Sigmoid colon (tissue), 7 donors: ENCODE results near the gene IL2RA. TPM values are rescaled to one million over a fixed set of nuclear protein-coding genes. Genes with fewer than 3 reads are reported as not detected.
"Not testable (repeated sequence)": the region's sequence is repeated elsewhere in the genome, so short reads cannot be mapped to it uniquely, and the experiment has no call there.

Experiments used
- DNase-seq: peaks from one replicate; pipeline ENCODE4 v3.0.0-alpha.2; 2019
- H3K27ac ChIP-seq, 4 donors: fragments of 200-600 bp; sonication (generic); one replicate each; pipeline ENCODE4 v1.5.1; 2016 to 2019; ENCODE audit warnings: mild to moderate bottlenecking in 1 of 4
- H3K27me3 ChIP-seq, 3 donors: fragments of 200-600 bp; sonication (generic); one replicate each; pipeline ENCODE4 v1.5.1; 2019; ENCODE audit warnings: mild to moderate bottlenecking in 1 of 3
- H3K36me3 ChIP-seq, 4 donors: fragments of 200-600 bp; sonication (generic); one replicate each; pipeline ENCODE4 v1.5.1; 2016 to 2019
- H3K4me1 ChIP-seq, 4 donors: fragments of 200-600 bp; sonication (generic); one replicate each; pipeline ENCODE4 v1.5.1; 2017 to 2019
- H3K4me3 ChIP-seq, 4 donors: fragments of 200-600 bp; sonication (generic); one replicate each; pipeline ENCODE4 v1.5.1; 2017 to 2019; ENCODE audit warnings: mild to moderate bottlenecking in 2 of 4, moderate library complexity in 1 of 4
- H3K9me3 ChIP-seq, 4 donors: fragments of 200-600 bp in 3 of 4; sonication (generic) in 3 of 4; one replicate each; pipeline versions ENCODE4 v1.5.1 to v1.6.1; 2013 to 2019
- EP300 ChIP-seq, 4 donors: sonication (generic); formaldehyde crosslinking; IDR thresholded peaks; one replicate each; pipeline ENCODE4 v1.6.1; 2017; ENCODE audit warnings: antibody characterized with exemption in 4 of 4
- POLR2A ChIP-seq, 2 donors: fragments of 450-650 bp; IDR thresholded peaks; one replicate each; pipeline ENCODE4 v1.6.1; 2016; ENCODE audit warnings: antibody characterized with exemption in 2 of 2, mild to moderate bottlenecking in 2 of 2, moderate library complexity in 2 of 2
- POLR2AphosphoS5 ChIP-seq, 4 donors: sonication (generic); formaldehyde crosslinking; IDR thresholded peaks; one replicate each; pipeline ENCODE4 v1.6.1; 2017; ENCODE audit warnings: antibody characterized with exemption in 4 of 4
- WGBS, 2 donors: extraction: QIAGEN DNeasy Blood & Tissue Kit; methylation state at CpG; one replicate each; pipeline ENCODE4 v1.1.7; 2013; 5-methylcytosine and 5-hydroxymethylcytosine counted together
- intact Hi-C: fragments of 100-400 bp; cut with DNase I; formaldehyde crosslinking; loops from one replicate; pipeline ENCODE4 v1.15.1; 2023
- polyA plus RNA-seq, 3 donors: library from polyadenylated mRNA; stranded (reverse); fragments of 200-250 nt; gene quantifications; one replicate each; pipeline ENCODE4 v1.2.3, GENCODE V29; 2013
- total RNA-seq, 4 donors: library from RNA; depleted of rRNA; stranded (reverse); fragments of >200 nt; gene quantifications; one replicate each; pipeline ENCODE4 v1.1.0, GENCODE V29; 2016
- TF ChIP-seq, protein P1 (sequence below), 4 experiments: fragments of 450-650 bp in 3 of 4; fragments of 200-600 bp in 1 of 4; IDR thresholded peaks; one replicate each; pipeline ENCODE4 v1.5.1; 2016 to 2019; ENCODE audit warnings: antibody characterized with exemption in 4 of 4, mild to moderate bottlenecking in 3 of 4, moderate library complexity in 2 of 4
- donor health status: healthy with polysubstance abuse.
- donor health status: Bipolar disorder and iron deficiency.
- donor health status: healthy.

The IL2RA gene
- total and polyA plus RNA-seq, 7 donors, result 0.60 to 14.0 (median 4.7) TPM; not detected in 1

DNA sequence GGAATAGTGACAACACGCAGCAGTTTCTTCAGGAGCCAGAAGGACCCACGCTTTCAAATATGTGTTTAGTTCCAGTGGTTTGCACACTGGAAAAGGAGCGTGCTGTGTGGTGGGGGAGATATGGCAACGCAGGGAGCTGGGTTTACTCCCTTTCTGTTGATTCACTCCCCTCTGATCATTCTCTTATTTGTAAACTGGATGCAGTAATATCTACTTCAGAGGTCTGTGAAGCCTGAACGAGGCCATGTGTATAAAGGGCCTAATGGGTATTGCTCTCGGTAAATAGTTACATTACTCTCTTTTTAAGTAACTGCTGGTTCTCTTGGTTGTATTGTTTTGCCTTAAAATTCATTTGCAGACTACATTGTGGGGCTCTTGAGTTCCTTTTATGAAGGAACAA lies 45.9 kb upstream of the IL2RA start:
- Histone ChIP-seq H3K36me3 (peaks cover 15 to 93% (median 47%) of the 10 kb centered on the region in 4 donors), H3K27ac (no peak overlapping the region), H3K4me3 (no peak overlapping the region), H3K27me3 (no peaks in the 10 kb centered on the region), H3K4me1 (peaks cover 0 to 3% (median 0%) of the 10 kb centered on the region in 4 donors), H3K9me3 (no peaks in the 10 kb centered on the region)
- 80 to 83% methylated on average over 6 of the region's 6 CpGs for WGBS, 2 donors
- DNase-seq, result no peak
- intact Hi-C loops, result loop anchor here (2.0 kb wide), 2 partner anchors 37 to 95 kb away; partner anchors contain the start of gene PFKFB3
- TF ChIP-seq EP300 (IDR thresholded peaks at IDR 0.05), result no peak

DNA sequence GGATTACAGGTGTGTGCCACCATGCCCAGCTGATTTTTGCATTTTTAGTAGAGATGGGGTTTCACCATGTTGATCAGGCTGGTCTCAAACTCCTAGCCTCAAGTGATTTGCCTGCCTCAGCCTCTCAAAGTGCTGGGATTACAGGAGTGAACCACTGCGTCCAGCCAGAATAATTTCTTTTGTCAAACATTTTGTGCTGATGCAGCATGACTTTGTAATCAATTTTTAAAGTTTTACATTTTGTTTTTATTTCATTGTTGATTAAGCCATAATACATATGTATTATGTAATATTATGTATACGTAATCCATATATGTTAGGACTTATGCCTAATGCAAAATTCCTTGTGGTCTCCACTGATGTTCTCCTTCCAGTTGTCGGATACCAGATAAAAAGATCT lies 45.4 kb upstream of the IL2RA start:
- peaks cover 14 to 93% (median 43%) of the 10 kb centered on the region in 4 donors for H3K36me3 ChIP-seq
- WGBS, 2 donors, result 95 to 96% methylated on average over 3 of the region's 3 CpGs
- intact Hi-C loops, result loop anchor here (2.0 kb wide), 2 partner anchors 37 to 95 kb away; partner anchors contain the start of gene PFKFB3

DNA sequence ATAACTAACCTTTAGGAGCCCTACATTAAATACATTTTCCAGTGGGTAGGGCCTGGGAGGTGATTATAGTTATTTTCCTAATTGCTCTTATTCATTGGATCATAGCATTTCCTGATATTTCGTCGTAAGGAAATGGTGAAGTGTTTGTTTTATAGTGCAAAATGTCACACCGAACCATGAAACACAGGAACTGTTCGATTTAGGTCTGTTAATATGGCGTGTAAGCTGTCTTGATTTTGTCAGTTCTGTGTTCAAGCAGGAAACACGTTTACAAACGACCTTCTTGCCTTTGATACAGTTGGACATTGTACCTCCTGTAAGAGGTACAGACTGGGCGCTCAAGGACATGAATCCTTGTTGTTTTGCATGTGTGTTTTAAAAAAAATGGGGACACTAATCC lies 41.4 kb upstream of the IL2RA start:
- Histone ChIP-seq H3K27me3 (no peaks in the 10 kb centered on the region), H3K36me3 (peaks cover 4 to 91% (median 18%) of the 10 kb centered on the region in 4 donors), H3K4me1 (no peaks in the 10 kb centered on the region), H3K9me3 (no peaks in the 10 kb centered on the region), H3K27ac (no peak overlapping the region), H3K4me3 (no peak overlapping the region)
- no peak for TF ChIP-seq POLR2AphosphoS5 (IDR thresholded peaks at IDR 0.05)
- TF ChIP-seq, protein P1, sequence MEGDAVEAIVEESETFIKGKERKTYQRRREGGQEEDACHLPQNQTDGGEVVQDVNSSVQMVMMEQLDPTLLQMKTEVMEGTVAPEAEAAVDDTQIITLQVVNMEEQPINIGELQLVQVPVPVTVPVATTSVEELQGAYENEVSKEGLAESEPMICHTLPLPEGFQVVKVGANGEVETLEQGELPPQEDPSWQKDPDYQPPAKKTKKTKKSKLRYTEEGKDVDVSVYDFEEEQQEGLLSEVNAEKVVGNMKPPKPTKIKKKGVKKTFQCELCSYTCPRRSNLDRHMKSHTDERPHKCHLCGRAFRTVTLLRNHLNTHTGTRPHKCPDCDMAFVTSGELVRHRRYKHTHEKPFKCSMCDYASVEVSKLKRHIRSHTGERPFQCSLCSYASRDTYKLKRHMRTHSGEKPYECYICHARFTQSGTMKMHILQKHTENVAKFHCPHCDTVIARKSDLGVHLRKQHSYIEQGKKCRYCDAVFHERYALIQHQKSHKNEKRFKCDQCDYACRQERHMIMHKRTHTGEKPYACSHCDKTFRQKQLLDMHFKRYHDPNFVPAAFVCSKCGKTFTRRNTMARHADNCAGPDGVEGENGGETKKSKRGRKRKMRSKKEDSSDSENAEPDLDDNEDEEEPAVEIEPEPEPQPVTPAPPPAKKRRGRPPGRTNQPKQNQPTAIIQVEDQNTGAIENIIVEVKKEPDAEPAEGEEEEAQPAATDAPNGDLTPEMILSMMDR (IDR thresholded peaks at IDR 0.05), result no peak
- no peak for TF ChIP-seq POLR2A (IDR thresholded peaks at IDR 0.05)
- 68 to 81% methylated on average over 8 of the region's 8 CpGs for WGBS, 2 donors
- intact Hi-C loops, result no loop called here
- DNase-seq, result no peak

More for the DNA sequence above, 45.4 kb upstream of the IL2RA start:
- H3K4me1 ChIP-seq, H3K4me3 ChIP-seq, H3K9me3 ChIP-seq, H3K27ac ChIP-seq, H3K27me3 ChIP-seq, DNase-seq: not testable (repeated sequence)

DNA sequence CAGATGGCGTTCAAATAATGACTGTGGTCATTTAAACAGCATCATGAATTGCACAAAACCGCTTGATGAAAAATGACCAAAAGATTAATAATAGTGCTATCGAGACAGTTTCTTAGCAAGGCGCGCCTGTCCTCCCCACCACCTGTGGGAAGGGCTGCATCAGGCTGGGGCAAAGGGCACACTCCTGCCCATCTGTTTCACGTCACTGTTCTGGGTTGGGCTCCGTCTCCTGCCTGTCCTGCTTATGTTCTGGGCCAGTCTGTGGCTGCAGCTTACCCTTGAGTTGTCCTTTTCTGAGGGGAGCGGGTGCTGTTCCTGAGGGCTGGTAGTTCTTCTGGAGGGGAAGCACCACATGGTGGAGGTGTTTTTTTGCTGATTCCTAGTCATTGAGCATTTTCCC lies 40.0 kb upstream of the IL2RA start:
- Histone ChIP-seq H3K4me3 (no peak overlapping the region), H3K9me3 (no peaks in the 10 kb centered on the region), H3K27me3 (no peaks in the 10 kb centered on the region), H3K27ac (no peak overlapping the region), H3K4me1 (no peaks in the 10 kb centered on the region), H3K36me3 (peaks cover 2 to 92% (median 9%) of the 10 kb centered on the region in 4 donors)
- no peak for TF ChIP-seq POLR2AphosphoS5 (IDR thresholded peaks at IDR 0.05)
- no peak for TF ChIP-seq POLR2A (IDR thresholded peaks at IDR 0.05)
- TF ChIP-seq EP300 (IDR thresholded peaks at IDR 0.05), result no peak
- TF ChIP-seq, protein P1 (IDR thresholded peaks at IDR 0.05), result no peak
- whole genome bisulfite sequencing, 2 donors, result 62 to 91% methylated on average over 8 of the region's 8 CpGs
- DNase-seq, result no peak
- intact Hi-C loops, result no loop called here

DNA sequence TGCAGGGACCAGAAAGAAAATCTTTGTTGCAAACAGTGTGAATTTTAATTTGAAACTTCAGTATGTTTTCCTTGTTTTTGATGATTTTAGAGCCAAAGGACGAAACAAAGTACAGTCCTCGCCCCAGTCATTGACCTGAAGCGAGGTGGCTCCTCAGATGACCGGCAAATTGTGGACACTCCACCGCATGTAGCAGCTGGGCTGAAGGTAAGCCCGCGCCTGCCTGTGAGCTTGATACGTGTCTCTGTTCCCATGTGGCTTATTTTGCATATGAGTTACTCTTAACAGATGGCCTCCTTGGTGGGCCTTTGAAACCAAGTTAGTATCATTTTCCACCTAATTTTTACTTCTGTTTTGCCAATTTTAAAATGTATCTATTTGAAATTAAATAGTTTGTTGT lies 39.0 kb upstream of the IL2RA start:
- no peaks in the 10 kb centered on the region for H3K27me3 ChIP-seq
- DNase-seq, result no peak
- TF ChIP-seq EP300 (IDR thresholded peaks at IDR 0.05) (no peak), POLR2A (IDR thresholded peaks at IDR 0.05) (no peak), POLR2AphosphoS5 (IDR thresholded peaks at IDR 0.05) (no peak)
- TF ChIP-seq, protein P1 (IDR thresholded peaks at IDR 0.05), result no peak
- intact Hi-C loops, result no loop called here
- no peak overlapping the region for H3K4me3 ChIP-seq
- H3K9me3 ChIP-seq, result no peaks in the 10 kb centered on the region
- no peak overlapping the region for H3K27ac ChIP-seq
- H3K36me3 ChIP-seq, result peaks cover 5 to 85% (median 7%) of the 10 kb centered on the region in 4 donors
- WGBS, 2 donors, result 85 to 91% methylated on average over 8 of the region's 8 CpGs
- H3K4me1 ChIP-seq, result peaks cover 0 to 2% (median under 1%) of the 10 kb centered on the region in 4 donors

DNA sequence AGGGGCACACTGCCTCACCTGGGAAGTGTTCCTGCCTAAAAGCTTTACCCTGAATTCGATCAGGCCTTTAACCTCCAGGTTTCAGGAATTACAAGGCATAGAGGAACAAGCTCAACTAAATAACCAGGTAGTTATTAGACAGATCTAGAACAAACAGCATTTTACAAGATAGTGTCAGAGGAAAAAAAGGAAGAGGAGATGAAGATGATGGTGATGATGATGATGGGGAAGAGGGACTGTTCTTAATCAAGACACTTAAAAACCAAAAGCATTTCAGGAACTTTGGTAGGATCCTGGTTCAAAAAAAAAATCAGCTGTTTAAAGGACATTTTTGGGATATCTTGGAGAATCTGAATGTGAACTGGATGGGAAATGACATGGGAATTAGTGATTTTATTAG lies 38.2 kb upstream of the IL2RA start:
- no peak overlapping the region for H3K4me3 ChIP-seq
- no peak for DNase-seq
- H3K9me3 ChIP-seq, result no peaks in the 10 kb centered on the region
- peaks cover 5 to 77% (median 7%) of the 10 kb centered on the region in 4 donors for H3K36me3 ChIP-seq
- WGBS, 2 donors, result 67 to 88% methylated on average over 1 of the region's 1 CpG
- TF ChIP-seq, protein P1 (IDR thresholded peaks at IDR 0.05), result no peak
- TF ChIP-seq POLR2AphosphoS5 (IDR thresholded peaks at IDR 0.05) (no peak), POLR2A (IDR thresholded peaks at IDR 0.05) (no peak), EP300 (IDR thresholded peaks at IDR 0.05) (no peak)
- H3K4me1 ChIP-seq, result peaks cover 0 to 10% (median 5%) of the 10 kb centered on the region in 4 donors
- H3K27ac ChIP-seq, result no peak overlapping the region
- intact Hi-C loops, result no loop called here
- no peaks in the 10 kb centered on the region for H3K27me3 ChIP-seq
